Measurements from ENCODE around the gene GAPVD1. TPM values are rescaled to one million over a fixed set of nuclear protein-coding genes. Genes with fewer than 3 reads are reported as not detected.

GAPVD1 gene
- total and polyA plus RNA-seq, 10 of the 15 experiments (the other 5 are each of a cell fraction or from before 2014, with no cell fraction given), result 4.3 to 36.6 (median 25.9) TPM

DNA sequence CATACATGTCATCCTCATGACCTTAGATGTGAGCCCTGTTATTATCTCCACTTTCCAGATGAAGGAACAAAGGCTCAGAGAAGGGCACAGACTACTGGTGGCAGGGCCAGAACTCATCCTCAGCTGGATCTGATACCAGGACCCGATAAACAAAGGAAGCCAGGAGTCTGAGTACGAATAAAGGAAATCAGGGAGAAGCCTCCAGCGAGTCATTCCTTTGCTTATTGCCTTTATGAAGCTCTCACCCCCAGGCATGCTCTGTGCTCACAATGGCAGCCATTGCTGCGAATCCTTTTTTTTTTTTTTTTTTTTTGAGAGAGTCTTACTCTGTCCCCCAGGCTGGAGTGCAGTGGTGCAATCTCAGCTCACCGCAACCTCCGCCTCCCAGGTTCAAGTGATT is 130.1 kb downstream of the GAPVD1 start:
- Histone ChIP-seq H3K4me2 (ENCODE audit: control insufficient read depth, insufficient read depth) (no peak overlapping the region), H2AFZ (ENCODE audit: control insufficient read depth, low read depth, low read length) (no peak overlapping the region), H4K20me1 (ENCODE audit: control insufficient read depth, insufficient read depth) (no peaks in the 10 kb centered on the region), H3K27ac (ENCODE audit: control insufficient read depth, insufficient read depth) (no peak overlapping the region), H3K79me2 (ENCODE audit: control insufficient read depth, insufficient read depth, low read length) (no peaks in the 10 kb centered on the region), H3K36me3 (ENCODE audit: control insufficient read depth in 2 of 2, insufficient read depth in 2 of 2, low read length in 1 of 2) (no peaks in the 10 kb centered on the region), H3K27me3 (replicated peaks in 1 of 2; ENCODE audit: control insufficient read depth in 2 of 2, insufficient read depth in 2 of 2, low read length in 1 of 2) (no peaks in the 10 kb centered on the region), H3K4me1 (ENCODE audit: control insufficient read depth, insufficient read depth, low read length) (no peaks in the 10 kb centered on the region), H3K9me3 (replicated peaks; ENCODE audit: control insufficient read depth, insufficient read depth, low read length) (no peaks in the 10 kb centered on the region), H3K4me3 (no peak overlapping the region), H3K9ac (ENCODE audit: control insufficient read depth, insufficient read depth, low read length) (no peak overlapping the region)
- intact Hi-C loops (cut with micrococcal nuclease; ENCODE audit: unreplicated experiment), result no loop called here
- DNase-seq (ENCODE audit: low read depth, low spot score), result no peak
- ATAC-seq, result no peak
- POLR2A ChIA-PET, result no interaction called here
- BruUV-seq (replicated peaks), result no TSS peak
- RAD21 ChIA-PET (ENCODE audit: unreplicated experiment), result no interaction called here
- WGBS (ENCODE audit: insufficient coverage, insufficient replicate concordance, low lambda C conversion rate, missing lambda C conversion rate), result 77% methylated on average over 6 of the region's 6 CpGs
- FAIRE-seq, result no peak
- SMC1A ChIA-PET (ENCODE audit: uncharacterized antibody, unreplicated experiment), result no interaction called here
- CTCF ChIA-PET, result no interaction called here
- in situ Hi-C loops (cut with MboI), result no loop called here
- TF ChIP-seq, protein P1, sequence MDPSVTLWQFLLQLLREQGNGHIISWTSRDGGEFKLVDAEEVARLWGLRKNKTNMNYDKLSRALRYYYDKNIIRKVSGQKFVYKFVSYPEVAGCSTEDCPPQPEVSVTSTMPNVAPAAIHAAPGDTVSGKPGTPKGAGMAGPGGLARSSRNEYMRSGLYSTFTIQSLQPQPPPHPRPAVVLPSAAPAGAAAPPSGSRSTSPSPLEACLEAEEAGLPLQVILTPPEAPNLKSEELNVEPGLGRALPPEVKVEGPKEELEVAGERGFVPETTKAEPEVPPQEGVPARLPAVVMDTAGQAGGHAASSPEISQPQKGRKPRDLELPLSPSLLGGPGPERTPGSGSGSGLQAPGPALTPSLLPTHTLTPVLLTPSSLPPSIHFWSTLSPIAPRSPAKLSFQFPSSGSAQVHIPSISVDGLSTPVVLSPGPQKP (IDR thresholded peaks at IDR 0.05; ENCODE audit: low read depth, low read length), result no peak
- TF ChIP-seq CEBPB (IDR thresholded peaks at IDR 0.05; ENCODE audit: borderline replicate concordance in 1 of 2, low read depth in 2 of 2, low read length in 2 of 2) (no peak), BMI1 (IDR thresholded peaks at IDR 0.05; ENCODE audit: borderline replicate concordance) (no peak), STAT1 (conservative IDR thresholded peaks at IDR 0.05) (no peak), ETV6 (conservative IDR thresholded peaks at IDR 0.05 in 1 of 2, IDR thresholded peaks at IDR 0.05 in 1 of 2; ENCODE audit: borderline replicate concordance in 1 of 2, low read depth in 1 of 2) (no peak), KLF5 (IDR thresholded peaks at IDR 0.05; ENCODE audit: partially characterized antibody) (no peak), MEF2B (IDR thresholded peaks at IDR 0.05; ENCODE audit: partially characterized antibody, poor library complexity, severe bottlenecking) (no peak), CEBPZ (IDR thresholded peaks at IDR 0.05; ENCODE audit: low read depth, low read length) (no peak), ZNF207 (IDR thresholded peaks at IDR 0.05; ENCODE audit: borderline replicate concordance) (no peak), USF2 (IDR thresholded peaks at IDR 0.05; ENCODE audit: borderline replicate concordance, low read depth, low read length) (no peak), YBX1 (IDR thresholded peaks at IDR 0.05) (no peak), GABPA (IDR thresholded peaks at IDR 0.05; ENCODE audit: low read depth) (no peak), SUPT20H (IDR thresholded peaks at IDR 0.05; ENCODE audit: borderline replicate concordance, control insufficient read depth, low read depth, low read length) (no peak), USF1 (IDR thresholded peaks at IDR 0.05; ENCODE audit: borderline replicate concordance, extremely low read length, insufficient read depth, low read depth, low read length) (no peak), SMC3 (IDR thresholded peaks at IDR 0.05; ENCODE audit: borderline replicate concordance, low read length) (no peak), CBFB (IDR thresholded peaks at IDR 0.05; ENCODE audit: low read depth) (no peak)
- TF ChIP-seq, protein P2, sequence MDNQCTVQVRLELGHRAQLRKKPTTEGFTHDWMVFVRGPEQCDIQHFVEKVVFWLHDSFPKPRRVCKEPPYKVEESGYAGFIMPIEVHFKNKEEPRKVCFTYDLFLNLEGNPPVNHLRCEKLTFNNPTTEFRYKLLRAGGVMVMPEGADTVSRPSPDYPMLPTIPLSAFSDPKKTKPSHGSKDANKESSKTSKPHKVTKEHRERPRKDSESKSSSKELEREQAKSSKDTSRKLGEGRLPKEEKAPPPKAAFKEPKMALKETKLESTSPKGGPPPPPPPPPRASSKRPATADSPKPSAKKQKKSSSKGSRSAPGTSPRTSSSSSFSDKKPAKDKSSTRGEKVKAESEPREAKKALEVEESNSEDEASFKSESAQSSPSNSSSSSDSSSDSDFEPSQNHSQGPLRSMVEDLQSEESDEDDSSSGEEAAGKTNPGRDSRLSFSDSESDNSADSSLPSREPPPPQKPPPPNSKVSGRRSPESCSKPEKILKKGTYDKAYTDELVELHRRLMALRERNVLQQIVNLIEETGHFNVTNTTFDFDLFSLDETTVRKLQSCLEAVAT (IDR thresholded peaks at IDR 0.05), result no peak

All from GM12878 (cell line).